GM03348 (cell line): ENCODE data around the gene PLD6.
A peak's percentile ranks its signal among the peaks of the same experiment; 100 is the strongest.
"Not testable (repeated sequence)": the region's sequence is repeated elsewhere in the genome, so short reads cannot be mapped to it uniquely, and the experiment has no call there.

Experiments used
- DNase-seq: peaks from one replicate; pipeline ENCODE4 v3.0.0; 2012; ENCODE audit warnings: low spot score

The PLD6 gene

GRCh38 chr17:17200831-17201230, 5.3 kb downstream of the PLD6 start:
- DNase-seq, result no peak

GRCh38 chr17:17200311-17200710, 5.8 kb downstream of the PLD6 start:
- no peak for DNase-seq

GRCh38 chr17:17198281-17198680, 7.9 kb downstream of the PLD6 start:
- DNase-seq, result no peak

- DNase-seq, result no peak
Measured at GRCh38 chr17:17196776-17197175, 9.4 kb downstream of the PLD6 start.

- DNase-seq, result not testable (repeated sequence)
Measured at GRCh38 chr17:17195466-17195865, 10.7 kb downstream of the PLD6 start.

- DNase-seq, result no peak
Measured at GRCh38 chr17:17191961-17192381, 14.2 kb downstream of the PLD6 start.

- peak; percentile 83 for DNase-seq
Measured at GRCh38 chr17:17191346-17191792, 14.8 kb downstream of the PLD6 start.

GRCh38 chr17:17190188-17190587, 15.9 kb downstream of the PLD6 start:
- no peak for DNase-seq

- no peak for DNase-seq
Measured at GRCh38 chr17:17189559-17189958, 16.6 kb downstream of the PLD6 start.

- no peak for DNase-seq
Measured at GRCh38 chr17:17188586-17188985, 17.5 kb downstream of the PLD6 start.

- DNase-seq, result peak; percentile 44
Measured at GRCh38 chr17:17186551-17187505, 19.3 kb downstream of the PLD6 start.

- DNase-seq, result no peak
Measured at GRCh38 chr17:17186051-17186450, 20.1 kb downstream of the PLD6 start.

- not testable (repeated sequence) for DNase-seq
Measured at GRCh38 chr17:17184985-17185757, 21.0 kb downstream of the PLD6 start.

GRCh38 chr17:17183744-17184143, 22.4 kb downstream of the PLD6 start:
- no peak for DNase-seq

GRCh38 chr17:17182598-17183136, 23.5 kb downstream of the PLD6 start:
- DNase-seq, result no peak

- DNase-seq, result no peak
Measured at GRCh38 chr17:17181666-17182597, 24.2 kb downstream of the PLD6 start.

- no peak for DNase-seq
Measured at GRCh38 chr17:17180741-17181525, 25.2 kb downstream of the PLD6 start.

- no peak for DNase-seq
Measured at GRCh38 chr17:17180141-17180603, 26.0 kb downstream of the PLD6 start.

- DNase-seq, result no peak
Measured at GRCh38 chr17:17179371-17179827, 26.7 kb downstream of the PLD6 start.

- DNase-seq, result no peak
Measured at GRCh38 chr17:17177176-17177575, 29.0 kb downstream of the PLD6 start.
